Neural cell (in vitro differentiated cells): ENCODE data around the gene GLI3. TPM values are rescaled to one million over a fixed set of nuclear protein-coding genes. Genes with fewer than 3 reads are reported as not detected.

Experiments used
- H2AFZ ChIP-seq: fragments of 200-600, 300-800 bp; sonication (generic), shearing (Covaris generic); 2 replicates; pipeline ENCODE4 v1.6.0; 2014; ENCODE audit warnings: low read depth, mild to moderate bottlenecking, antibody characterized with exemption, low read length, moderate library complexity
- H3F3A ChIP-seq: fragments of 200-600 bp; shearing (Covaris generic); 2 replicates; pipeline ENCODE4 v1.6.1; 2016; ENCODE audit warnings: mild to moderate bottlenecking, moderate library complexity, mixed read lengths, antibody characterized with exemption, low read length; ENCODE audit not compliant: insufficient read depth, poor library complexity, severe bottlenecking
- H3K27ac ChIP-seq: fragments of 200-600, 300-800 bp; sonication (generic), shearing (Covaris generic); 2 replicates; pipeline ENCODE4 v1.5.1; 2014; ENCODE audit warnings: mild to moderate bottlenecking, low read length, moderate library complexity
- H3K27me3 ChIP-seq: fragments of 300-800, 200-600 bp; sonication (generic), shearing (Covaris generic); 2 replicates; pipeline ENCODE4 v1.6.0; 2014; ENCODE audit warnings: mild to moderate bottlenecking, low read depth, low read length, moderate library complexity; ENCODE audit not compliant: insufficient read depth
- H3K36me3 ChIP-seq: fragments of 300-800, 200-600 bp; sonication (generic), shearing (Covaris generic); 2 replicates; pipeline ENCODE4 v1.5.1; 2014; ENCODE audit warnings: mild to moderate bottlenecking, antibody characterized with exemption, low read length, moderate library complexity; ENCODE audit not compliant: insufficient read depth
- H3K4me2 ChIP-seq: fragments of 300-800, 200-600 bp; sonication (generic), shearing (Covaris generic); 2 replicates; pipeline ENCODE4 v1.6.0; 2014; ENCODE audit warnings: mild to moderate bottlenecking, low read length
- H3K4me3 ChIP-seq: fragments of 300-800, 200-600 bp; sonication (generic), shearing (Covaris generic); 2 replicates; pipeline ENCODE4 v1.5.1; 2014; ENCODE audit warnings: mild to moderate bottlenecking, low read length, moderate library complexity
- H3K79me2 ChIP-seq: fragments of 200-600 bp; shearing (Covaris generic); replicated peaks from 2 replicates; pipeline ENCODE4 v1.6.0; 2014; ENCODE audit warnings: mild to moderate bottlenecking, low read length, moderate library complexity; ENCODE audit not compliant: insufficient read depth
- H3K9ac ChIP-seq: fragments of 300-800, 200-600 bp; sonication (generic), shearing (Covaris generic); 2 replicates; pipeline ENCODE4 v1.6.1; 2016; ENCODE audit warnings: mild to moderate bottlenecking, low read length, mixed read lengths
- H3K9me2 ChIP-seq: fragments of 200-600 bp; shearing (Covaris generic); 2 replicates; pipeline ENCODE4 v1.6.1; 2016; ENCODE audit warnings: mild to moderate bottlenecking, low read length, mixed read lengths; ENCODE audit not compliant: insufficient read depth
- H3K9me3 ChIP-seq: fragments of 200-600, 300-800 bp; sonication (generic), shearing (Covaris generic); 2 replicates; pipeline ENCODE4 v1.6.1; 2016; ENCODE audit warnings: mild to moderate bottlenecking, mixed run types, low read length, moderate library complexity, mixed read lengths
- H4K20me1 ChIP-seq: fragments of 200-600 bp; shearing (Covaris generic); 2 replicates; pipeline ENCODE4 v1.6.1; 2016; ENCODE audit warnings: mild to moderate bottlenecking, mixed run types; ENCODE audit not compliant: insufficient read depth
- CTCF ChIP-seq: fragments of 450-650 bp; IDR thresholded peaks from 2 replicates; pipeline ENCODE4 v1.5.1; 2014; ENCODE audit warnings: antibody characterized with exemption, mild to moderate bottlenecking, moderate library complexity; ENCODE audit not compliant: poor library complexity, severe bottlenecking
- EP300 ChIP-seq: fragments of 450-650 bp; conservative IDR thresholded peaks from 2 replicates; pipeline ENCODE4 v1.6.1; 2014; ENCODE audit warnings: antibody characterized with exemption, mild to moderate bottlenecking, moderate library complexity; ENCODE audit not compliant: poor library complexity, severe bottlenecking
- EZH2 ChIP-seq: fragments of 200-600, 300-800 bp; shearing (Covaris generic), sonication (generic); IDR thresholded peaks from 2 replicates; pipeline ENCODE4 v1.6.1; 2014; ENCODE audit warnings: antibody characterized with exemption, low read length, borderline replicate concordance, mild to moderate bottlenecking; ENCODE audit not compliant: insufficient read depth, poor library complexity, severe bottlenecking
- MXI1 ChIP-seq: fragments of 450-650 bp; conservative IDR thresholded peaks from 2 replicates; pipeline ENCODE4 v1.6.1; 2014; ENCODE audit warnings: antibody characterized with exemption, mild to moderate bottlenecking; ENCODE audit not compliant: poor library complexity, severe bottlenecking
- POLR2AphosphoS5 ChIP-seq: IDR thresholded peaks from 2 replicates; pipeline ENCODE4 v1.6.1; 2012
- RAD21 ChIP-seq: fragments of 450-650 bp; conservative IDR thresholded peaks from 2 replicates; pipeline ENCODE4 v1.6.1; 2014; ENCODE audit warnings: antibody characterized with exemption, mild to moderate bottlenecking, moderate library complexity
- SMC3 ChIP-seq: fragments of 450-650 bp; conservative IDR thresholded peaks from 2 replicates; pipeline ENCODE4 v1.6.1; 2014; ENCODE audit warnings: antibody characterized with exemption, mild to moderate bottlenecking, moderate library complexity; ENCODE audit not compliant: poor library complexity
- TAF1 ChIP-seq: IDR thresholded peaks from 2 replicates; pipeline ENCODE4 v1.6.1; 2012; ENCODE audit warnings: low read depth
- polyA plus RNA-seq: library from polyadenylated mRNA; depleted of rRNA; stranded (reverse); fragments of >200 nt; gene quantifications from 2 replicates; pipeline ENCODE4 v1.2.3, GENCODE V29; 2014
- TF ChIP-seq, protein P1 (sequence below): IDR thresholded peaks from 2 replicates; pipeline ENCODE4 v1.6.1; 2012; ENCODE audit warnings: borderline replicate concordance

Gene GLI3
- polyA plus RNA-seq, 1 donor from 2014 or later, result 0.19 TPM

- H3K4me3 ChIP-seq, result no peak overlapping the region
- H3K9me2 ChIP-seq, result no peaks in the 10 kb centered on the region
- H2AFZ ChIP-seq, result no peak overlapping the region
- H3K27ac ChIP-seq, result no peak overlapping the region
- no peaks in the 10 kb centered on the region for H3K9me3 ChIP-seq
- H3F3A ChIP-seq, result no peaks in the 10 kb centered on the region
- no peaks in the 10 kb centered on the region for H3K27me3 ChIP-seq
- TF ChIP-seq EZH2 (no peak), CTCF (no peak), EP300 (no peak), SMC3 (no peak), TAF1 (no peak), POLR2AphosphoS5 (no peak), RAD21 (no peak), MXI1 (no peak)
- TF ChIP-seq, protein P1, sequence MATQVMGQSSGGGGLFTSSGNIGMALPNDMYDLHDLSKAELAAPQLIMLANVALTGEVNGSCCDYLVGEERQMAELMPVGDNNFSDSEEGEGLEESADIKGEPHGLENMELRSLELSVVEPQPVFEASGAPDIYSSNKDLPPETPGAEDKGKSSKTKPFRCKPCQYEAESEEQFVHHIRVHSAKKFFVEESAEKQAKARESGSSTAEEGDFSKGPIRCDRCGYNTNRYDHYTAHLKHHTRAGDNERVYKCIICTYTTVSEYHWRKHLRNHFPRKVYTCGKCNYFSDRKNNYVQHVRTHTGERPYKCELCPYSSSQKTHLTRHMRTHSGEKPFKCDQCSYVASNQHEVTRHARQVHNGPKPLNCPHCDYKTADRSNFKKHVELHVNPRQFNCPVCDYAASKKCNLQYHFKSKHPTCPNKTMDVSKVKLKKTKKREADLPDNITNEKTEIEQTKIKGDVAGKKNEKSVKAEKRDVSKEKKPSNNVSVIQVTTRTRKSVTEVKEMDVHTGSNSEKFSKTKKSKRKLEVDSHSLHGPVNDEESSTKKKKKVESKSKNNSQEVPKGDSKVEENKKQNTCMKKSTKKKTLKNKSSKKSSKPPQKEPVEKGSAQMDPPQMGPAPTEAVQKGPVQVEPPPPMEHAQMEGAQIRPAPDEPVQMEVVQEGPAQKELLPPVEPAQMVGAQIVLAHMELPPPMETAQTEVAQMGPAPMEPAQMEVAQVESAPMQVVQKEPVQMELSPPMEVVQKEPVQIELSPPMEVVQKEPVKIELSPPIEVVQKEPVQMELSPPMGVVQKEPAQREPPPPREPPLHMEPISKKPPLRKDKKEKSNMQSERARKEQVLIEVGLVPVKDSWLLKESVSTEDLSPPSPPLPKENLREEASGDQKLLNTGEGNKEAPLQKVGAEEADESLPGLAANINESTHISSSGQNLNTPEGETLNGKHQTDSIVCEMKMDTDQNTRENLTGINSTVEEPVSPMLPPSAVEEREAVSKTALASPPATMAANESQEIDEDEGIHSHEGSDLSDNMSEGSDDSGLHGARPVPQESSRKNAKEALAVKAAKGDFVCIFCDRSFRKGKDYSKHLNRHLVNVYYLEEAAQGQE, result no peak
- H3K9ac ChIP-seq, result no peak overlapping the region
- no peaks in the 10 kb centered on the region for H3K79me2 ChIP-seq
- no peaks in the 10 kb centered on the region for H3K36me3 ChIP-seq
- H3K4me2 ChIP-seq, result no peak overlapping the region
- H4K20me1 ChIP-seq, result no peaks in the 10 kb centered on the region
Measured at GRCh38 chr7:42254217-42254616, 17.2 kb upstream of the GLI3 start.

- Histone ChIP-seq H3K9me3 (no peaks in the 10 kb centered on the region), H3K79me2 (no peaks in the 10 kb centered on the region), H3K9ac (no peak overlapping the region), H3K9me2 (no peaks in the 10 kb centered on the region), H2AFZ (no peak overlapping the region), H3K27me3 (no peaks in the 10 kb centered on the region), H3K4me2 (no peak overlapping the region), H3K27ac (no peak overlapping the region), H3K36me3 (no peaks in the 10 kb centered on the region), H4K20me1 (no peaks in the 10 kb centered on the region), H3F3A (no peaks in the 10 kb centered on the region), H3K4me3 (no peak overlapping the region)
- TF ChIP-seq CTCF (no peak), TAF1 (no peak), EZH2 (no peak), POLR2AphosphoS5 (no peak), SMC3 (no peak), EP300 (no peak), RAD21 (no peak), MXI1 (no peak)
- TF ChIP-seq, protein P1, result no peak
Measured at GRCh38 chr7:42253316-42253715, 16.3 kb upstream of the GLI3 start.
